HG03457 (cell line): ENCODE data around the gene GOLGB1.
A peak's percentile ranks its signal among the peaks of the same experiment; 100 is the strongest.
"Not testable (repeated sequence)": the region's sequence is repeated elsewhere in the genome, so short reads cannot be mapped to it uniquely, and the experiment has no call there.

ENCODE experiments used
- ATAC-seq: cut with Tn5 transposase; IDR thresholded peaks from one replicate; pipeline ENCODE4 v1.9.1; 2021; ENCODE audit warnings: moderate number of reproducible peaks; ENCODE audit not compliant: unreplicated experiment

GOLGB1 gene

DNA sequence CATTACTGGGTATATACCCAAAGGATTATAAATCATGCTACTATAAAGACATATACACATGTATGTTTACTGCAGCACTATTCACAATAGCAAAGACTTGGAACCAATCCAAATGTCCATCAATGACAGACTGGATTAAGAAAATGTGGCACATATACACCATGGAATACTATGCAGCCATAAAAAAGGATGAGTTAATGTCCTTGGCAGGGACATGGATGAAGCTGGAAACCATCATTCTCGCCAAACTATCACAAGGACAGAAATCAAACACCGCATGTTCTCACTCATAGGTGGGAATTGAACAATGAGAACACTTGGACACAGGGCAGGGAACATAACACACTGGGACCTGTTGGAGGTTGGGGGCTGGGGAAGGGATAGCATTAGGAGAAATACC is 6.4 kb downstream of the GOLGB1 start:
- ATAC-seq = not testable (repeated sequence)

DNA sequence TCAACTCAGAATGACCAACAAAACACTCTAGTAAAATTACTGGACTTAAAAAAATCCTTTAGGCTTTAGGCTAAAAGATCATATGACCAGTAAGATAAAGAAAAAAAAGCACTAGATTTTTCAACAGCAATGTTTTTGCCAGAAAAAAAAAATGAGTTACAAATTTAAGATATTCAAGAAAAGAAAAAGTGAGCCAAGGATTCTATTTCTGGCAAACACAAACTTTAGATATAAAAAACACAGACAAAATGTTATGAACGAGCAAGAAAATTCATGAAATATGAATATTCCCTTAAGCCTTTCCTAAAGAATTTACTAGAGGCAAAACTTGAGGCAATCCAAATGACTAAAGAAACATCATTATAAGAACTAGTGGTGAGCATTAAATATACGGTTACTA is 8.6 kb downstream of the GOLGB1 start:
- no peak for ATAC-seq

DNA sequence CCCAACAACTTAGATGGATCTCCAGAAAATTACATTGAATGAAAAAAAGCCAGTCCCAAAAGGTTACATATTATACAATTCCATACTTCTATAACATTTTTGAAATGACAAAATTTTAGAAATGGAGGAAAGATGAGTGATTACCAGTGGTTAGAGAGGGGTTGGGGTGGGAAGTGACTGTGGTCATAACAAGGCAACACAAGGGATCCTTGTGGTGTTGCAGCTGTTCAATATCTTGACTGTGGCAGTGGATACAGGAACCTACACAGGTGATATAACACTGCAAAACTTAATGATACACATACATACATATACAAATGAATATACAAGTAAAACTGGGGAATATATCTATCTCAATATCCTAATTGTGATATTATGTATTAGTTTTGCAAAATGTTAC is 9.6 kb downstream of the GOLGB1 start:
- ATAC-seq = no peak

DNA sequence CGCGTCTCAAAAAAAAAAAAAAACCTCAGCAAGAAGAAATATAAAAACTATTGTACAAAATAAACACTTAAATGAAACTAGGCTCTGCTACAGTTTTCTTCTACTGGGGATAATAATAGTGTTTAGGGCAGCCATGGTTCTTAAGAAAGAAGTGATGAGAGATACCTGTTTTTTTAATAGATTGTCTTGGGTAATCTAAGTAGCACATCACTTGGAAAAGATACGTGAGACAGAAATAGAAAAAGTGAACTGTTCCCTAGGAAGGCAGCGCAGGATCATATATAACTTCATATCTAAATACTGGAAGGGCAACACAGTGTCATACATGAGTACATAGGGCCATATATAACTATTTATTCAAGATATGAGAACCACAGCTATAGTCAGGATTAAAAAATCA is 11.9 kb downstream of the GOLGB1 start:
- ATAC-seq = no peak

DNA sequence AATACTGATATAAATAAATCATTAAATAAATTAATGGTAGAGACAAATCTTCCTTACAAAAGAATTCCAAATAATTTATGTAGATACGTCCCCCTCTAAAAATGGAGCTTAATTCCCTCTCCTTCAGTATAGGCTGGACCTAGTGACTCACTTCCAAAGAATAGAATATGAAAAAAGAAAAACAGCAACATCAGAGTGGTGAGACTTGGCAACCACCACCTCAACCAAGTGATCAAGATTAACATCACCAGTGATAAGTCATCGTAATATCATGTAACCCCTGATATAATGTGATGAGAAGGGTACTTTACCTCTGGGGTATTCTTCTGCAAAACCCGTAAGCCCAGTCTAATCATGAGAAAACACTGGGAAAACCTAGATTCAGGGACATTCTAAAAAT is 13.4 kb downstream of the GOLGB1 start:
- ATAC-seq = no peak

DNA sequence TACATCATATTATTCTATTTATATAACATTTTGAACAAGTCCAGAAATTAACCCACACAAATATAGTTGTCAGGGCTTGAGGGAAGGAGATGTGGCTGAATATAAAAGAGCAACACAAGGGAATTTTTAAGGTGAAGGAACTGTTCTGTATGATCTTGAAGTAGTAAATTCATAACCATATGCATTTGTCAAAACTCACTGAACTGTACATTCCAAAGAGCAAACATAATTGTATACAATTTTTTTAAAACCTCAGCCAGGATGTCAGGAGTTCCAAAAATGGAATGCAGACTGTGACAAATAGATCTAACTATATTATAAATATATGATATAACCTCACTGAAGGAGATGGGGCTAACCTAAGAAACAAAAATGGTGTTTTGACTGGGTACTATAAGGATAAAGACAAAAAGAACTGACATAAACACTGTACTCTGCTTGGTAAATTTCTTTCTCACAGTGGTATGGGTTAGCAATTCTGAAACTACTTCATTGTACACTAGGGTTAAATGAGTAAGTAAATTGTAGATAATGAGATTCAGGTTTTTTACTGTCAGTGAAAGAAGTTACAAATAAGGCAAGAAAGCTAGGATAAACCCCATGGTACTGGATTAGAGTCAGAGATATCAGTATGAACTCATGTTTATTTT is 14.4 kb downstream of the GOLGB1 start:
- peak; percentile 87 for ATAC-seq

DNA sequence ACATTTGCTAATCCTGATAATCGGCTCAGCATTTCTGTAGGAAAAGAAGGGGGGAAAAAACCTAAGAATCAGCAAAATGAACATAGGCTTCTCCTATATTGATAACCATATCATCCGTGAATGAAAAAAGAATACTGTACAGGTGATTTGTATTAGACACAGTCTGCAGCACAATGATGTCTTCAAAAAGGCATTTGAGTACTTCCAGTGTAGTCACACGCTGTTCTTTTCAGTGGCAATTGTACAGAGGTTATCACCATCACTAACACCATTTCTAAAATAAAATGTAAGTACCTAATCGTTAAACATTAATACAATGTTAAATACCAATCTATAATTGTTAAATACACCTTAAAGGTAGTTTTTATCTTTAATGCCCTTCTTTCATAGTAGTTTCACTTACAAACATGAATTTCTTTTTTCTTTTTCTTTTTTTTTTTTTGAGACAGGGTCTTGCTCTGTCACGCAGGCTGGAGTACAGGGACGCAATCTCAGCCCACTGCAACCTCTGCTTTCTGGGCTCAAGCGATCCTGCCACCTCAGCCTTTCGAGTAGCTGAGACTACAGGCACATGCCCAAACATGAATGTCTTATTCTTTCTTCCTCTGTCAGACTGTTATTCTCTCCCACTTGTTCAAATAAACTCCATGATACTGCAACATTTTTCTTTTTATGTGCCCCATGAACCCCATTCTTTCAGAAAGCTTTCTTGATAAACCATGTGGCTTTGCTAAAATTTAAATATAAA is 18.4 kb downstream of the GOLGB1 start:
- ATAC-seq = no peak

DNA sequence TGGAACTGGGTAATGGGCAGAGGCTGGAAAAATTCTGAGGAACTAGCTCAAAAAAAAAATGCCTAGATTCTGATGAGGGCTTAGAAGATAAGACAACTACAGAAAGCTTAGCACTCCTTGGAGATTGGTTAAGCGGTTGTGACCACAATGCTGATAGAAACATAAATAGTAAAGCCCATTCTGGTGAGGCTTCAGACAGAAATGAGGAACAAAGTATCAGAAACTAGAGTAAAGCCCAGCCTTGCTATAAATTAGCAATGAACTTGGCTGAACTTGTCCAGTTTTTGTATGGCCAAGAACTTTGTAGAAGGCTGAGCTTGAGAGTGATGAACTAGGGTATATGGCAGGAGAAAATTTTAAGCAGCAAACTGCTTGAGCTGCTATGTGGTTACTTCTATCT is 25.4 kb downstream of the GOLGB1 start:
- ATAC-seq = peak; percentile 88

DNA sequence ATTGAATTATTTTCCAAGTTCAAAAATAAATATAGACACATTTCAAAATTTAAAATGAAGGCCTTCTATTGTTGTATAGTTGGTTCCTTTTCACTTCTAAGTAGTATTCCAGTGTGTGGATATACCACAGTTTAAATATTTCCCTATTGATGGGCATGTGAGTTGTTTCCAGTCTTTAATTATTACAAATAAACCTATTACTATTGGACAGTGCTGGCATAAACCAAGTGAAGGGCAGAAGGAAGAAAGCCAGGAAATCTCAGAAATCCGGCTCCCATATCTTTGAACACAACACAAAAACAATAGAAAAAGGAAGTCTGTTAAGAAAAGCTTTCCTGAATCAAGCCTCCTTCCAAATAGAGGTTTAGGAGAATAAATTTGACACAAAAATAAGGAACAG is 26.1 kb downstream of the GOLGB1 start:
- ATAC-seq = no peak

DNA sequence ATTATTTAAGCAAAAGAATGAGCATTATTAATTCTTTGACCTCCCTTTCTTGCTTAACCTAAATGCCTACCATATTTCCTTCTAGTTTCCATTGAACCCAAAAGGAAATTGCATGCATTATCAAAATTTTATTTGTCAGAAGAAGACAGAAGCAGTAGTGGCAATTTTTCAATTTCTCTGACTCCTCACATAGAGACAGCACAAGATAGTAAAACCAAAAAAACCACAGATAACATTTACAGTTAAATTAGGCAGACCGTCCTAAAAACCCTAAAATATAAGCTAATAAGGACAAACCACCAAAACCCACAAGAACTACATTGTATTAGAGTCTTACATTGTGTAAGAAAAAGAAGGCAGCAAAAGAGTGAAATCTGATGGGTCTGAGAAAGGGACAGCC is 27.1 kb downstream of the GOLGB1 start:
- ATAC-seq = no peak

DNA sequence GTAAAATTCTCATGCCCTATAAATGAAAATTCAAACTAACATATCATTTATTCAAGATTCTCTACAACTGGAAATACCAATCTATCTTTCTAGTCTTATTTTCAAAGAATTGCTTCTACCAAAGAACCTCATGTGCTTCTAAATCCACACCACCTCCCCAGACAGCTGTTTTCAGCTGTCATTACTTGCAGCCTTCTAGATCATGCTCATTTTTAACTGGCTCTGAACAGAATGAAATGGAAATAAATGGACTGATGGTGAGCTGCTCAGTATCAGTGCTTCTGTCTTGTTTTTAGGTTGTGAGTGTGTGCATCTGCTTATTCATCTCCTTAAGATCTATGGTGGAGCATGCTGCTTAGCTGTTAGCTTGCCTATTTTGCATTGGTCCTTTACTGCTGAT is 29.4 kb downstream of the GOLGB1 start:
- ATAC-seq = no peak

DNA sequence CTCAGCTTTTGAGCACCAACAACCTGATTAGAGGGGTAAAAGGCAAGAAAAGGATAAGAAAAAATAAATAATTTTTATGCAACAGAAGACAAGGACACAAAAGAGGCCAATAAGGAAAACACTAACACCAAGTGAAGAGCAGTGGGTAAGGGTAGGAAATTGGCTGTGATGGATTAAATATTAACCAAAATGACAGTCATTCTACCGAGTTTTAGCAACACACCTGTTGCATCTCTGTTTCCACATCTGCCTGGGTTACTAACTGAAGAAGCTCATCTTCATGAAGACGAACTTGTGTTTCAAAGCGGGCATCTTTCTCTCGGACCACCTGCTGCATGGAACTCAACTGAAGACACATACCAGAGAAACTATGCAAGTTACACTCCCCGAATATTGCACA is 30.1 kb downstream of the GOLGB1 start:
- no peak for ATAC-seq

DNA sequence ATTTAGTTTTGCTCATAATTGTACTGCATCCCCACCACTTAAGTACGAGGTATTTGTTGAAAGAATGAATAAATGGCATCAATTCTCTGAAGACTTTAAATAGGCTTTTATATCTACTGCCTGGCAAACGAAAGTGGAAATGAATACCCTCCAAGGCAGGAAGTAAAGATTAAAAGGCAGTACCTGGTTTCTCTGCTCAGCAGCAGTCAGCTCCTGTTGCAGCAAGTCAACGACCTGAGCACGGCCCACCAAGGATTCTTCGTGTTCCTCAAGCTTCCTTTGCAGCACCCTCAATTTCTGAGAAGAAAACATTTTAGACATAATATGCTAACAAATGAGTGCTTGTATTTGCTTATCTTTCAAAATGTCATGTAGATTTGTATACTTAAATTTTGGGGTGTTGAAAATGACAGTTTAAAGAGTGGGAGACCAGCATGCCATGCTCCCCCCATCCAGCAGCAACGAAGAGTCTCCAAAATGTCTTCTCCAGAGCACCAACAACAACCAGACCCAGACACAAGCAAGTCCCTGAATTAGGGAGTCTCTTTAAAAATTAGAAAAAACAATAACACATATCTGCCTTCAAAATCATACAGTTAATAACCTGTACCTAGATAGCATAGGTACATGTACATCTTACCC is 31.2 kb downstream of the GOLGB1 start:
- ATAC-seq = no peak

DNA sequence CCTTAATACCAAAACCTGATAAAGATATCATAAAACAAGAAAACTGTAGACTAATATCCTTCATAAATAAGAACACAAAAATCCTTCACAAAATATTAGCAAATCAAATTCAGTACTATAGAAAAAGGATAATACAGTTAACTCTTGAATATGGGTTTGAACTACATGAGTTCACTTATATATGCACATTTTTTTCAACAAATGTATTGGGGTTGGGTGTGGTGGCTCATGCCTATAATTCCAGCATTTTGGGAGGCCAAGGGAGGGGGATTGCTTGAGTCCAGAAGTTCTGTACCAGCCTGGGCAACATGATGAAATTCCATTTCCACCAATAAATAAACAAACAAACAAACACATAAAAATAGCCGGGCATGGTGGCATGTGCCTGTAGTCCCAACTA is 39.2 kb downstream of the GOLGB1 start:
- no peak for ATAC-seq

DNA sequence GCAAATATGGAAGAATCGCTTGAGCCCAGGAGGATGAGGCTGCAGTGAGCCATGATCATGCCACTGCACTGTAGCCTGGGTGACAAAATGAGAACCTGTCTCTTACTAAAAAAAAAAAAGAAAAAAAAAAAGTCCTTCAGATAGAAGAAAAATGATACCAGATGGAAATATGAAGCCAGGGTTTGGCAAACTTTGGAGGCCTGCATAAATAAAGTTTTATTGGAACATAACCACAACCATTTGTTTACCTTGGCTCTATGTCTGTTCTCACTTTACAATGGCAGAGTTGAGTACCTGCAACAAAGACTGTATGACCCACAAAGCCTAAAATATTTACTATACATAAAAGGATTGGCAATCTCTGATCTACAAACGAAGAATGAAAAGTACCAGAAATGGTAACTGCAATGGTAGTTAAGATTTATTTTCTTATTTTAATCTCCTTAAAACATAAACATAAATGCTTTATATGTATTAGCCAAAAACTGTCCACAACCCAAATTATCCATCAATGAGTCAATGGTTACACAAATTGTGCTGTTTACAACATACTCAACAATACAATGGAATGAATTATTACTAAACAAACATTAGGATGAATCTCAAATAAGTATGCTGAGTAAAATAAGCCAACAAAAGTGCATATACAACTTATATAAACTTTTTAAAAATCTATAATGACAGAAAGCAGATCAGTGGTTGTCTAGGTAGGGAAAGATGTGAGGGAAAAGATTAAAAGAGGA is 41.8 kb downstream of the GOLGB1 start:
- no peak for ATAC-seq

DNA sequence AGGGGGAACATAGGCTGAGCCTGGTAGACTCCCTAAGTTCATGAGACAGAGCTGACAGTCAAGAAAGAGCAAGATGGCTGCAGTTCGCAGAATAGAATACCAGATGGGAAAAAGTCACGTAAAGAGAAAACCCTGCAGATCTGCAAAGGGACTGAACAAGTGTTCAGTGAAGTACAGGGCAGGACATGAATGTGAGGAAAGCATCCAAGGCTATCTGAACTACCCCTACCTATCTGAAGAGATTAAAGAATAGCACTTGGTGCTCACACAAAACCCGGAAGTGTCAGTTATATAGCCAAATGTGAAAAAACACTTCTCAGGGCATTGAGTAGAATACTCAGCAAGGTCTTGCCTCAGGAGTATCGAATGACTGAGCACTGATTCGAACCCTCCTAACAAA is 44.0 kb downstream of the GOLGB1 start:
- ATAC-seq = no peak

DNA sequence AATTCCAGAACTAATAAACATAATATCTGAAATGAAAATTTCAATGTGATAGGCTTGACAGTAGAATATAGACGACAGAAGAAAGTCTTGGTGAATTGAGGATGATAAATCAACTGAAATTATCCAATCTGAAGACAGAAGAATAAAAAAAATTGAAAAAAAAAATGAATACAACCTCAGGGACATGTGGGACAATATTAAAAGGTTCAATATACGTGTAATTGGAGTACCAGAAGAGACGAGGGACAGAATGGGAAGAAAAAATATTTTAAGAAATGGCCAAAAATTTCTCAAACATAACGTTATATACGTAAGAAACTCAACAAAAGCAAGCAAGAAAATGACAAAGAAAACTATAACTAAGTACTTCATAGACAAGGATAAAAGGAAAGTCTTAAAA is 45.6 kb downstream of the GOLGB1 start:
- no peak for ATAC-seq

DNA sequence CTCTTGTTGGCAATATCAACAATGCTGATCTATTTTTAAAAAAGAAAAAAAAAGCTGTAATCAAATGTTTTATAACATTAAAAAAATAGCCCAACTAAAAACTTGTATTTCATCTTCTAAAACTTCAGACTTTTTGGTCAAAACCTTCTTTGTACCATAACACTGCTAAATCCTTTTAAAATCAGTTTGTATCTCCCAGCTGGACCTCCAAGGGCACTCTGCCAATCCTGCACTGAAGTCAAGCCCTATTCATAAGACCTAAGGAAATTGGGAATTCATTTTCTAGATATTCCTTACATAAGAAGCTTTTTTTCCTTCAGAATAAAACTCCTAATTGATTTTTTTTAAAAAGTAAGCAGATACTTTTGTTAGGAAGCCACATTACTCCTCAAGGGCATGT is 50.6 kb downstream of the GOLGB1 start:
- no peak for ATAC-seq

DNA sequence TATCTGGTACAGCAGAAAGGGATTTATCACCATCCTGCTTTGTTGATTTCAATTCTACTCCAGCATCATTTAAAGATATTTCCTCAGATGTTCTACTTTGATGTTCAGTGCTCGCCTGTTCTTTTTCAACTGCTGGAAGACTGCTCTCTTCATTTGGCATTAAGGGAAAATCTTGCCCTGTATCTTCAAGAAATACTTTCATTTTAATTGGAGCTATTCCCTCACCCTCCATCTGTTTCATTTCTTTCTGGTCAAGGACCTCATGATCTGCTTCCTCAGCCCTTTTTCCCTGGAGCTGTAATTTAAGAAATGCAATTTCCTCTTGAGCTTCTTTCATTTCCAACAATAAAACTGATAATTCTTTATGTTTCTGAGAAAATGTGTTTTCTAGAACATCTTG is 51.1 kb downstream of the GOLGB1 start:
- ATAC-seq = no peak

DNA sequence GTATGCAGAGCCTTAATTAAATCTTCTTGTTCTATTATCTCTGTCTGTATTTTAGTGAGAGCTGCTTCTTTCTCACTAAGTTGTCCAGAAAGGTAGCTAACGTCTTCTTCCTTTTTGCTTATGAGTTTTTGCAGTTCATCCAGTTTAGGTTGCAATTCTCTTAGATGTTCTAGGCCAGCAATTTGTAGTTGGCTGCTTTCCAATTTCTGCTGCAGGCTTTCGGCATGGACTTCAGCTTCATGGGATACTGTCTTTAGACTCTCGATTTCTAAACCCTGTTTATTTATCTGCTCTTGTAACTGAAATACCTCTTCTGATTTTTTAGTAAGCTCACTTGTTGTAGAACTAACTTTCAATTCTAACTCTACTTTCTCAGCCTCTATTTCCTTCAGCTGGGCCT is 53.4 kb downstream of the GOLGB1 start:
- ATAC-seq = no peak

DNA sequence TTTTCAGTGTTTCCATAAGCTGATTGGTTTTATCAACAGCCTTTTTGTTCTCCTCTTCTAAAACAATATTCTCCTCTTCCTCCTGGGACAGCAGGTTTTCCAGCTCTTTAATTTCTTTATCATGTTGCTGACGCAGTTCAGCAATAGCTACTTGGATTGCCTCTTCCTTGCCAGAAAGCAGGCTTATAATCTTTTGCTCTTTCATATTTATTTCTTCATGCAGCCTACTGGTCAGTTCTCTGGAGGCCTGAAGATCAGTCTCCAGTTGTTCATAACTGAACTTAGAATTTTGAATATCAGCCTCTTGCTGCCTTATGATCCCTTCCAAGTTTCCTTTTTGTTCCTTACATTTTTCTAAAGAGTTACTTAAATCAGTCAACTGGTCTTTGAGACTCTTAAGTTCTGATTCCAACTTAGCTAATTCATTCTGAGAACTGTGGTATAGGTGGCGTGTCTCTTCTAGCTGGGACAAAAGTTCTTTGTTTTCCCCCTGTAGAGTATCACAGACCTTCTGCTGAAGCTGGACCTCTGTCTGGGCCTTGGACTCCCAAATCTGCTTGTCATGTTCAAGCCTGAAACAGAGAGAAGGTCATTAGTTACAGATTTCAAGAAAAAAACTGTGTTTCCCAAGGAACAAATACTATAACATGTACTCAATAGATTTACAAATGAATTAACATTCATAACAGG is 57.4 kb downstream of the GOLGB1 start:
- no peak for ATAC-seq
